Measurements from ENCODE around the gene ZC3H18. TPM values are rescaled to one million over a fixed set of nuclear protein-coding genes. Genes with fewer than 3 reads are reported as not detected.

ZC3H18 gene
- total and polyA plus RNA-seq, 2 donors from 2014 or later, result 11.4 to 38.2 TPM

GRCh38 chr16:88545781-88546180 is 24.4 kb upstream of the ZC3H18 start:
- Histone ChIP-seq H3K4me3 (ENCODE audit: low read length in 3 of 3) (no peak overlapping the region), H3K27ac (ENCODE audit: low read depth in 2 of 2, low read length in 2 of 2) (no peak overlapping the region), H3K36me3 (ENCODE audit: control insufficient read depth in 2 of 3, insufficient read depth in 3 of 3, low read length in 3 of 3) (no peaks in the 10 kb centered on the region), H3K9me3 (ENCODE audit: control insufficient read depth in 2 of 3, insufficient read depth in 1 of 3, low read length in 3 of 3) (peaks cover 0 to 4% (median 0%) of the 10 kb centered on the region in 3 donors), H3K4me1 (ENCODE audit: control insufficient read depth in 2 of 3, insufficient read depth in 2 of 3, low read depth in 1 of 3, low read length in 3 of 3) (no peaks in the 10 kb centered on the region), H3K9ac (ENCODE audit: low read length in 3 of 3) (no peak overlapping the region), H3K27me3 (ENCODE audit: control insufficient read depth, insufficient read depth, low read length) (no peaks in the 10 kb centered on the region)
- DNase-seq (no peak), FAIRE-seq (no peak)
- TF ChIP-seq, protein P1, sequence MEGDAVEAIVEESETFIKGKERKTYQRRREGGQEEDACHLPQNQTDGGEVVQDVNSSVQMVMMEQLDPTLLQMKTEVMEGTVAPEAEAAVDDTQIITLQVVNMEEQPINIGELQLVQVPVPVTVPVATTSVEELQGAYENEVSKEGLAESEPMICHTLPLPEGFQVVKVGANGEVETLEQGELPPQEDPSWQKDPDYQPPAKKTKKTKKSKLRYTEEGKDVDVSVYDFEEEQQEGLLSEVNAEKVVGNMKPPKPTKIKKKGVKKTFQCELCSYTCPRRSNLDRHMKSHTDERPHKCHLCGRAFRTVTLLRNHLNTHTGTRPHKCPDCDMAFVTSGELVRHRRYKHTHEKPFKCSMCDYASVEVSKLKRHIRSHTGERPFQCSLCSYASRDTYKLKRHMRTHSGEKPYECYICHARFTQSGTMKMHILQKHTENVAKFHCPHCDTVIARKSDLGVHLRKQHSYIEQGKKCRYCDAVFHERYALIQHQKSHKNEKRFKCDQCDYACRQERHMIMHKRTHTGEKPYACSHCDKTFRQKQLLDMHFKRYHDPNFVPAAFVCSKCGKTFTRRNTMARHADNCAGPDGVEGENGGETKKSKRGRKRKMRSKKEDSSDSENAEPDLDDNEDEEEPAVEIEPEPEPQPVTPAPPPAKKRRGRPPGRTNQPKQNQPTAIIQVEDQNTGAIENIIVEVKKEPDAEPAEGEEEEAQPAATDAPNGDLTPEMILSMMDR (IDR thresholded peaks at IDR 0.05; ENCODE audit: borderline replicate concordance, extremely low read depth, insufficient read depth), result no peak
- intact Hi-C loops (cut with DNase I), result no loop called here

- TF ChIP-seq, protein P1 (IDR thresholded peaks at IDR 0.05; ENCODE audit: borderline replicate concordance, extremely low read depth, insufficient read depth), result no peak
- DNase-seq (peak in 1 of 5 donors; percentile 33), FAIRE-seq (no peak)
- H3K27me3 ChIP-seq (ENCODE audit: control insufficient read depth, insufficient read depth, low read length), result no peaks in the 10 kb centered on the region
- H3K9ac ChIP-seq (ENCODE audit: low read length in 3 of 3), result no peak overlapping the region
- intact Hi-C loops (cut with DNase I), result no loop called here
- H3K36me3 ChIP-seq (ENCODE audit: control insufficient read depth in 2 of 3, insufficient read depth in 3 of 3, low read length in 3 of 3), result no peaks in the 10 kb centered on the region
- no peak overlapping the region for H3K4me3 ChIP-seq (ENCODE audit: low read length in 3 of 3)
- H3K9me3 ChIP-seq (ENCODE audit: control insufficient read depth in 2 of 3, insufficient read depth in 1 of 3, low read length in 3 of 3), result peaks cover 0 to 4% (median 0%) of the 10 kb centered on the region in 3 donors
- H3K4me1 ChIP-seq (ENCODE audit: control insufficient read depth in 2 of 3, insufficient read depth in 2 of 3, low read depth in 1 of 3, low read length in 3 of 3), result no peaks in the 10 kb centered on the region
- H3K27ac ChIP-seq (ENCODE audit: low read depth in 2 of 2, low read length in 2 of 2), result no peak overlapping the region
These were observed 21.9 kb upstream of the ZC3H18 start for GRCh38 chr16:88548131-88548874.

GRCh38 chr16:88548985-88549384 is 21.2 kb upstream of the ZC3H18 start:
- intact Hi-C loops (cut with DNase I), result no loop called here
- no peak overlapping the region for H3K4me3 ChIP-seq (ENCODE audit: low read length in 3 of 3)
- H3K36me3 ChIP-seq (ENCODE audit: control insufficient read depth in 2 of 3, insufficient read depth in 3 of 3, low read length in 3 of 3), result no peaks in the 10 kb centered on the region
- TF ChIP-seq, protein P1 (IDR thresholded peaks at IDR 0.05; ENCODE audit: borderline replicate concordance, extremely low read depth, insufficient read depth), result no peak
- H3K27ac ChIP-seq (ENCODE audit: low read depth in 2 of 2, low read length in 2 of 2), result no peak overlapping the region
- H3K4me1 ChIP-seq (ENCODE audit: control insufficient read depth in 2 of 3, insufficient read depth in 2 of 3, low read depth in 1 of 3, low read length in 3 of 3), result no peaks in the 10 kb centered on the region
- DNase-seq, result no peak
- H3K9me3 ChIP-seq (ENCODE audit: control insufficient read depth in 2 of 3, insufficient read depth in 1 of 3, low read length in 3 of 3), result no peaks in the 10 kb centered on the region
- no peak for FAIRE-seq
- no peaks in the 10 kb centered on the region for H3K27me3 ChIP-seq (ENCODE audit: control insufficient read depth, insufficient read depth, low read length)
- no peak overlapping the region for H3K9ac ChIP-seq (ENCODE audit: low read length in 3 of 3)

Data from kidney (tissue), 14 donors.